ENCODE results near the gene MKS1. TPM values are rescaled to one million over a fixed set of nuclear protein-coding genes. Genes with fewer than 3 reads are reported as not detected.

Gene MKS1
- total RNA-seq, 8 experiments from 2014 or later = 7.4 to 32.3 (median 20.9) TPM

- Histone ChIP-seq H3K4me1 (replicated peaks in 1 of 2) (peaks cover 2 to 4% of the 10 kb centered on the region in 2 donors), H3K27ac (no peak overlapping the region), H3K4me3 (no peak overlapping the region)
- WGBS, 10 experiments = 60 to 100% (median 86%) methylated on average over 1 to 11 of the region's 12 CpGs; no CpG with 5 or more reads in 2 of the 10 experiments
- no peak for ATAC-seq (replicated peaks in 6 of 8)
- in situ Hi-C loops (cut with MboI; ENCODE audit: low pct_unique_long_range_greater_than_20kb in 2 of 9, low sequenced_read_pairs in 9 of 9, unreplicated experiment in 9 of 9) = no loop called here
Observed at GRCh38 chr17:58250344-58251011, 31.4 kb upstream of the MKS1 start.

- Histone ChIP-seq H3K4me1 (replicated peaks in 1 of 2) (peaks cover 2 to 4% of the 10 kb centered on the region in 2 donors), H3K4me3 (peak overlapping the region; percentile 32 to 43 (median 39)), H3K27ac (no peak overlapping the region)
- ATAC-seq (replicated peaks in 6 of 8) = peak; percentile 88 to 95 (median 90)
- WGBS, 10 experiments = 0 to 67% (median 4%) methylated on average over 2 to 4 of the region's 57 CpGs; no CpG with 5 or more reads in 7 of the 10 experiments
- in situ Hi-C loops (cut with MboI; ENCODE audit: low pct_unique_long_range_greater_than_20kb in 2 of 9, low sequenced_read_pairs in 9 of 9, unreplicated experiment in 9 of 9) = no loop called here
Observed at GRCh38 chr17:58249270-58250133, 30.4 kb upstream of the MKS1 start.

GRCh38 chr17:58248955-58249269 lies 29.9 kb upstream of the MKS1 start:
- H3K4me1 ChIP-seq (replicated peaks in 1 of 2) = peaks cover 2 to 4% of the 10 kb centered on the region in 2 donors
- in situ Hi-C loops (cut with MboI; ENCODE audit: low pct_unique_long_range_greater_than_20kb in 2 of 9, low sequenced_read_pairs in 9 of 9, unreplicated experiment in 9 of 9) = no loop called here
- H3K4me3 ChIP-seq = peak overlapping the region in 3 of 5 donors; percentile 39 to 43 (median 42)
- WGBS, 10 experiments = 0 to 28% (median 20%) methylated on average over 1 to 9 of the region's 10 CpGs; no CpG with 5 or more reads in 7 of the 10 experiments
- ATAC-seq (replicated peaks in 6 of 8) = peak in 1 of 8 experiments; percentile 4
- no peak overlapping the region for H3K27ac ChIP-seq

DNA sequence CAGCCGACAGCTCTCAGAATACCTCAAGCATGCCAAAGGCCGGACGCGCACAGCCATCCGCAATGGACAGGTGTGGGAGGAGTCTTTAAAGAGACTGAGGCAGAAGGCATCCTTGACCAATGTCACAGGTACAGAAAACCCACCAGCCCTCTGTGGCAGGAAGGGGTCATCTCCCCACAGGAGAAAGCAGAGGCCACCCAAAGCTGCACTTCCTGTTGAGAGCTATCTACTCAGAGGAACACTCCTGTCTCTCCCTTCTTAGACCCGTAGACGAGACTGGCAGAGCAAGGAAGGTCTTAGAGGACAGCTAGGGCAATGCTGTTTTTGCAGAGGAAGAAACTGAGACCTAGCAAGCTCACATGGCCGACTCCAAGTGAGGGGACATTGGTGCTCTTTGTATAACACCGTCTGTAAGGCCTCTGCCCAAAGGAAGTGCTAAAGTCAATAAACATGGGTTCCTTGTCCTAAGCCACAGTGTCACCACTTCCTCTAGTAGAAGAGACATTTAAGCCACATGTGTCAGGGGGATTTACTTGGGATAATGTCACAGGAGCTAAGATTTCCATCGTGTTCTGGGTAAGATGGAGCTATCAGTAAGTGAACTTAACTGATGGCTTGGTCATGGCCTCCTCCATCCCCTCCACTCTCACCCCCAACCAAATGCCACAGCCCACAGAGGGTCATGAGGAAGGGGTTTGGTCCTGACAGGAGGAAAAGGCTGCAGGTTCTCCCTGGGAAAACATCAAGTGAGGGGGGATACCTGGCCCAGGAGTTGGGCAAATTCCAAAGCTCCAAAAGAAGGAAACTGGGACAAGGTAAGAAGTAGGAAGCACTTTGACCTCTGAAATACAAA lies 28.7 kb upstream of the MKS1 start:
- H3K4me3 ChIP-seq = no peak overlapping the region
- in situ Hi-C loops (cut with MboI; ENCODE audit: low pct_unique_long_range_greater_than_20kb in 2 of 9, low sequenced_read_pairs in 9 of 9, unreplicated experiment in 9 of 9) = no loop called here
- no peak for ATAC-seq (replicated peaks in 6 of 8)
- WGBS, 10 experiments = 10 to 90% (median 84%) methylated on average over 2 to 6 of the region's 10 CpGs; no CpG with 5 or more reads in 2 of the 10 experiments
- H3K27ac ChIP-seq = no peak overlapping the region
- peaks cover 2 to 4% of the 10 kb centered on the region in 2 donors for H3K4me1 ChIP-seq (replicated peaks in 1 of 2)

- WGBS, 10 experiments = 20 to 88% (median 73%) methylated on average over 1 of the region's 1 CpG; no CpG with 5 or more reads in 6 of the 10 experiments
- peaks cover 2 to 4% of the 10 kb centered on the region in 2 donors for H3K4me1 ChIP-seq (replicated peaks in 1 of 2)
- H3K4me3 ChIP-seq = no peak overlapping the region
- in situ Hi-C loops (cut with MboI; ENCODE audit: low pct_unique_long_range_greater_than_20kb in 2 of 9, low sequenced_read_pairs in 9 of 9, unreplicated experiment in 9 of 9) = no loop called here
- ATAC-seq (replicated peaks in 6 of 8) = no peak
- H3K27ac ChIP-seq = no peak overlapping the region
Observed at GRCh38 chr17:58246781-58247180, 27.7 kb upstream of the MKS1 start.

DNA sequence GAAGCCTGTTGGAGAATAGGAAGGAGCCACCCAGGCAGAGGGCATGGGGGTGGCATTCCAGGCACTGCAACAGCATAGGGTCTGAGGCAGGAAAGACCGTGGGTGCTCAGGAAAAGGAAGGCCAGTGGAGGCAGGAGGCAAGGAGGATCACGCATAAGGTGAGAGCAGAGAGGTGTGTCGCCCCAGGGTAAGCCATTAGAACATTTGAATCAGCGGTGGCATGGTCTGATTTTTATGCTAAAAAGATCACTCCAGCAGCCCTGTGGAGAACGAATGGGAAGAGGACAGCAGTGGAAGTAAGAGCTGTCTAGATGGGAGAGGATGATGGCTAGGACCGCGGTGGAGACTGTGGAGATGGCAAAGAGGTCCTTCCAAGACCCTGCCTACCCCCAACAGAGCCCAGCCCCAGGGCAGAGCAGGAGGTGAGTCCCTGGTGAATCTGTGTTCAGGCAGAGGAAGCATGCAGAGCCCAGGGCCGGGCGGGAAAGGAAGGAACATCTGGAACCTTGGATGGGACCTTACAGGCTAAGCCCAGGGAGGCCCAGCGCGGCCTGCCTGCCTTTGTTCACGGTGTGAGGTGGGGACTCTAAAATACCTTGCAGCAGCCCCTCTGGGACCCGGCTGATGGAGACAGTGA lies 27.2 kb upstream of the MKS1 start:
- ATAC-seq (replicated peaks in 6 of 8) = no peak
- H3K27ac ChIP-seq = no peak overlapping the region
- H3K4me1 ChIP-seq (replicated peaks in 1 of 2) = peaks cover 2 to 4% of the 10 kb centered on the region in 2 donors
- in situ Hi-C loops (cut with MboI; ENCODE audit: low pct_unique_long_range_greater_than_20kb in 2 of 9, low sequenced_read_pairs in 9 of 9, unreplicated experiment in 9 of 9) = no loop called here
- no peak overlapping the region for H3K4me3 ChIP-seq
- whole genome bisulfite sequencing, 10 experiments = 31 to 85% (median 70%) methylated on average over 1 to 4 of the region's 13 CpGs; no CpG with 5 or more reads in 3 of the 10 experiments

DNA sequence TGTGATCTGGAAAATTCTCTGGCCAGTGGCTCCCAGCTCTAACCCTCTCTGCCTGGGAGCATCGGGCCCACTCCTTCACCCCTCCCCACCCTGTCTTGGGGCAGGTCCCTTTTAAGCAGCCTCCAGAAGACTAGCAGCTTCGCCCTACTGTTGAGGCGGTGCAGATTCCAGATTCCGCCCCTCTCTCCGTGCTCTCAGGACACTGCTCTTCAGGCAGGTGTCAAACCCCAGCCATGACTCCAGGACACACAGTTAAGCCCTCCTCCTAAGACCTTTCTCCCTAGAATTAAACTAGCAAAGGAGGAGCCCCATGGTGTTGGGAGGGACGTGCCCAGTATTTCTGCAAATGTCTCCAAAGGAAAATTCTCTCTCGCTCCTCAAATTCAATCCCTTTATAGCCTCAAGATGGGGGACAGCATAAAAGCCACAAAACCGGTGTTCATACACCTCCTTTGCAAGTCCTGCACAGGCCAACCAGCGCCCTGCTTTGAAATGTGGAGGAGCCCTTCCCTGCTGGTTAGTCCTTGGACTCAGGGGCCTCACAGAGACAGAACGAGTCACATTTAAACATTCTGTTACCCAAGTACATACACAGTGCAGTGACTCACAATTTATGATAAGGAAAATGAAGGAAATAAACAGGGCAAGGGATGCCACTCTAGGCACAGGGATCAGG lies 26.5 kb upstream of the MKS1 start:
- H3K4me1 ChIP-seq (replicated peaks in 1 of 2) = peaks cover 2 to 4% of the 10 kb centered on the region in 2 donors
- in situ Hi-C loops (cut with MboI; ENCODE audit: low pct_unique_long_range_greater_than_20kb in 2 of 9, low sequenced_read_pairs in 9 of 9, unreplicated experiment in 9 of 9) = no loop called here
- WGBS, 10 experiments = 40 to 71% (median 54%) methylated on average over 1 to 9 of the region's 10 CpGs; no CpG with 5 or more reads in 2 of the 10 experiments
- no peak for ATAC-seq (replicated peaks in 6 of 8)
- H3K4me3 ChIP-seq = no peak overlapping the region
- no peak overlapping the region for H3K27ac ChIP-seq

DNA sequence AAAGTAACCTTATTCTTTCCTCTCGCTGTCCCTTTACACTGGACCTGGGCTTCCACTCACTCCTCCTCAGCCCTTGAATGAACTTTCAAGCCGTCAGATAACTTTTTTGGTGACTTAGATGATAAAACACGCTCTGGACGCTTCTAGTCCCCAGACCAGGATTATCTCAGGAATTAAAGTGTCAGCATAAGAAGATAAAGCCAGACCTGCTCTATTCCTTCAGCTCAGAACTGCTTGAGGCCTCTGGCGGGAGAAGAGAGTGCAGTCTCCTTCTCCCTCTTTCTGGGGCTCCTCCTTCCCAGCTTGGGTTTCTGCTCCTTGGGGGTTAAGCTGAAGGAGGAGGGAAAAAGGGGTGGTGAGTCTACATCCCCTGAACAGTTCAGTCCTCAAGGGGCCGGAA lies 25.9 kb upstream of the MKS1 start:
- no peak for ATAC-seq (replicated peaks in 6 of 8)
- 50 to 86% (median 73%) methylated on average over 1 to 5 of the region's 6 CpGs; no CpG with 5 or more reads in 4 of the 10 experiments for WGBS, 10 experiments
- in situ Hi-C loops (cut with MboI; ENCODE audit: low pct_unique_long_range_greater_than_20kb in 2 of 9, low sequenced_read_pairs in 9 of 9, unreplicated experiment in 9 of 9) = no loop called here
- Histone ChIP-seq H3K4me3 (no peak overlapping the region), H3K27ac (no peak overlapping the region), H3K4me1 (replicated peaks in 1 of 2) (peaks cover 2 to 3% of the 10 kb centered on the region in 2 donors)

GRCh38 chr17:58242171-58242784 lies 23.2 kb upstream of the MKS1 start:
- H3K4me3 ChIP-seq = no peak overlapping the region
- no peaks in the 10 kb centered on the region for H3K4me1 ChIP-seq (replicated peaks in 1 of 2)
- no peak overlapping the region for H3K27ac ChIP-seq
- 0 to 58% (median 0%) methylated on average over 1 to 2 of the region's 4 CpGs; no CpG with 5 or more reads in 3 of the 10 experiments for WGBS, 10 experiments
- peak in 1 of 8 experiments; percentile 29 for ATAC-seq (replicated peaks in 6 of 8)
- in situ Hi-C loops (cut with MboI; ENCODE audit: low pct_unique_long_range_greater_than_20kb in 2 of 9, low sequenced_read_pairs in 9 of 9, unreplicated experiment in 9 of 9) = no loop called here

- ATAC-seq (replicated peaks in 6 of 8) = no peak
- Histone ChIP-seq H3K27ac (no peak overlapping the region), H3K4me1 (replicated peaks in 1 of 2) (no peaks in the 10 kb centered on the region), H3K4me3 (no peak overlapping the region)
- WGBS, 10 experiments = 13 to 100% (median 60%) methylated on average over 1 of the region's 1 CpG; no CpG with 5 or more reads in 2 of the 10 experiments
- in situ Hi-C loops (cut with MboI; ENCODE audit: low pct_unique_long_range_greater_than_20kb in 2 of 9, low sequenced_read_pairs in 9 of 9, unreplicated experiment in 9 of 9) = no loop called here
Observed at GRCh38 chr17:58239987-58240386, 20.9 kb upstream of the MKS1 start.

DNA sequence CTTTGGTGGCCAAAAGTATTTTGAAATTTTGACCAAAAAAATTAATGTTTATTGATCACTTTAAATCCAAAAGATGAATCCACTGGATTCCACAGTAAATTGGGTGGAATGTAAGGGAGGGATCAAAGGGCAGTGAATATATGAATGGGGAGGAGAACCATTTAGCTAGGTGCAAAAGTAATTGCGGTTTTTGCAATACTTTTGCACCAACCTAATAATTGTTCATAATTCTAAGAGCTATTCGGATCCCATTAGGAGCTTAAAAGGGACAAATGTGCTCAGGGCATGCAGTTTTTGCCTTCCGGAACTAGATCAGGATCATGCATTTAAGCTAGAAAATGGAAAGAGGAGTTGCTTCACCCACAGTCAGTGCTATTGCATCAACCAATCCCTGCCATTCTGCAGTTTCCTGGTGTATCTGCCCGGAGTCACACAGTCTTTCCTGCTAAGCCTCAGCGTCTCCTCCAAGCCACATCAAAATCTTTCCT lies 19.1 kb upstream of the MKS1 start, which contains the start of gene LPO:
TSS of gene LPO (plus strand) at position 438 of the 488 bp plus-strand sequence. CDS start 4,396 bp downstream, outside the sequence.
- Histone ChIP-seq H3K27ac (no peak within 1 kb of the TSS), H3K4me1 (replicated peaks in 1 of 2) (no peaks in the 10 kb centered on the region), H3K4me3 (no peak within 1 kb of the TSS)
- in situ Hi-C loops (cut with MboI; ENCODE audit: low pct_unique_long_range_greater_than_20kb in 2 of 9, low sequenced_read_pairs in 9 of 9, unreplicated experiment in 9 of 9) = no loop called here
- WGBS, 10 experiments = 8 to 81% (median 54%) methylated on average over 1 to 4 of the region's 5 CpGs; no CpG with 5 or more reads in 1 of the 10 experiments
- ATAC-seq (replicated peaks in 6 of 8) = no peak
